ENCODE measurements around the gene DLG1.

GRCh38 chr3:197328198-197328597 lies 29.8 kb upstream of the DLG1 start:
- no peak for TF ChIP-seq SIN3A (IDR thresholded peaks at IDR 0.05; ENCODE audit: borderline replicate concordance, insufficient read depth, low read length)
- TF ChIP-seq POLR2AphosphoS5 (IDR thresholded peaks at IDR 0.05; ENCODE audit: low read depth, low read length) = no peak
